Measurements from ENCODE around the gene ACAD9. TPM values are rescaled to one million over a fixed set of nuclear protein-coding genes. Genes with fewer than 3 reads are reported as not detected.
"Not testable (repeated sequence)": the region's sequence is repeated elsewhere in the genome, so short reads cannot be mapped to it uniquely, and the experiment has no call there.

ACAD9 gene
- polyA plus RNA-seq, 3 donors, result 21.9 to 27.7 (median 25.6) TPM

DNA sequence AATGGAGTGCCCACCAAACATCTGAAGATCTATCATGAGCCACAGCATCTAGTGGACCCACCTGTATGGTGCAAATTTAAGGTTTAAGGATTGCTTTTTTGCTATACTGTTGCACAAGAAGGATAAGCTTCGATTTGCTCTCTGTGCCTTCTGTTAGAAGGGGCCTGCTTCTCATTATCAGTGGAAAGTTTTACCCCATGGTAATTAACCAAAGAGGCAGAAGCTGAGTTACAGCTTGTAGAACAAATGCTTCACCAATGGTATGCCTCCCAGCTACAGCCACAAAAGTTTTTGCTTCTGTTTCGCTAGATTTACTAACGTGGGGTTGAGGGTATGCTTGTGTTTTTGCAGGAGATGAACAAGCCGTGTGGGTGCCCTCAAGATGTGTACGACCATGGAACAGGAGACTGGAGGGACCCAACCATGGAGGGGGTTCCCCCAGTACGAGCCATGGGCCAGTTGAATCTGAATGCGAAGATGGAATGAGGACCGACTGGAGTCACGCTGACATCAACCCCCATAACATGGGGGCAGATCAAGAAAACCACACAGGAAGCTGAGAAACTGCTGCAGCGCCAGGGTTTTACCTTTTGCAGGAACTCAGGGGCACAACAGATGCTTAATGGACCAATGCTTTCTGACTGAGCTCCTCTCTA, 43.5 kb downstream of the ACAD9 start:
- no peak overlapping the region for H3K4me2 ChIP-seq (replicated peaks; ENCODE audit: extremely low read depth, low read length, poor library complexity, severe bottlenecking)
- Mint-ChIP-seq H3K4me3 (peak overlapping the region; percentile 35 to 44), H3K9me3 (peaks cover 27 to 63% (median 56%) of the 10 kb centered on the region in 7 donors), H3K27me3 (ENCODE audit: low read depth in 3 of 3) (peaks cover 6 to 18% (median 11%) of the 10 kb centered on the region in 3 donors), H3K4me1 (peaks cover 11% of the 10 kb centered on the region), H3K36me3 (peaks cover 15 to 26% of the 10 kb centered on the region in 2 donors), H3K27ac (peak overlapping the region in 1 of 7 donors; percentile 72)
- H3K27ac ChIP-seq (ENCODE audit: low read depth in 1 of 2, low read length in 2 of 2), result no peak overlapping the region
- intact Hi-C loops (cut with micrococcal nuclease), result no loop called here
- H3K9me3 ChIP-seq (replicated peaks in 1 of 2; ENCODE audit: control insufficient read depth in 1 of 2, insufficient read depth in 1 of 2, low read length in 2 of 2), result peaks cover 17 to 39% of the 10 kb centered on the region in 2 donors
- no peaks in the 10 kb centered on the region for H3K79me2 ChIP-seq (ENCODE audit: insufficient read depth, low read length)
- 20% methylated on average over 10 of the region's 10 CpGs for WGBS (ENCODE audit: insufficient coverage)
- H3K36me3 ChIP-seq (replicated peaks in 1 of 2; ENCODE audit: control insufficient read depth in 1 of 2, insufficient read depth in 2 of 2, low read length in 2 of 2), result peaks cover 0 to 4% of the 10 kb centered on the region in 2 donors
- TF ChIP-seq, protein P1, sequence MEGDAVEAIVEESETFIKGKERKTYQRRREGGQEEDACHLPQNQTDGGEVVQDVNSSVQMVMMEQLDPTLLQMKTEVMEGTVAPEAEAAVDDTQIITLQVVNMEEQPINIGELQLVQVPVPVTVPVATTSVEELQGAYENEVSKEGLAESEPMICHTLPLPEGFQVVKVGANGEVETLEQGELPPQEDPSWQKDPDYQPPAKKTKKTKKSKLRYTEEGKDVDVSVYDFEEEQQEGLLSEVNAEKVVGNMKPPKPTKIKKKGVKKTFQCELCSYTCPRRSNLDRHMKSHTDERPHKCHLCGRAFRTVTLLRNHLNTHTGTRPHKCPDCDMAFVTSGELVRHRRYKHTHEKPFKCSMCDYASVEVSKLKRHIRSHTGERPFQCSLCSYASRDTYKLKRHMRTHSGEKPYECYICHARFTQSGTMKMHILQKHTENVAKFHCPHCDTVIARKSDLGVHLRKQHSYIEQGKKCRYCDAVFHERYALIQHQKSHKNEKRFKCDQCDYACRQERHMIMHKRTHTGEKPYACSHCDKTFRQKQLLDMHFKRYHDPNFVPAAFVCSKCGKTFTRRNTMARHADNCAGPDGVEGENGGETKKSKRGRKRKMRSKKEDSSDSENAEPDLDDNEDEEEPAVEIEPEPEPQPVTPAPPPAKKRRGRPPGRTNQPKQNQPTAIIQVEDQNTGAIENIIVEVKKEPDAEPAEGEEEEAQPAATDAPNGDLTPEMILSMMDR (IDR thresholded peaks at IDR 0.05), result no peak
- peaks cover 3 to 11% of the 10 kb centered on the region in 2 donors for H3K4me1 ChIP-seq (ENCODE audit: control insufficient read depth in 1 of 2, insufficient read depth in 2 of 2, low read length in 2 of 2)
- H3K9ac ChIP-seq (ENCODE audit: insufficient read depth, low read length, poor library complexity, severe bottlenecking), result no peak overlapping the region
- no peak for DNase-seq
- no peak overlapping the region for H3K4me3 ChIP-seq (replicated peaks in 1 of 3; ENCODE audit: low read depth in 2 of 3, low read length in 3 of 3)
- H4K20me1 ChIP-seq (ENCODE audit: insufficient read depth, low read length), result no peaks in the 10 kb centered on the region
- no peak overlapping the region for H2AFZ ChIP-seq (ENCODE audit: insufficient read depth, low read depth, low read length, poor library complexity, severe bottlenecking)
- no peaks in the 10 kb centered on the region for H3K27me3 ChIP-seq (ENCODE audit: control insufficient read depth in 2 of 2, insufficient read depth in 2 of 2, low read length in 2 of 2)

DNA sequence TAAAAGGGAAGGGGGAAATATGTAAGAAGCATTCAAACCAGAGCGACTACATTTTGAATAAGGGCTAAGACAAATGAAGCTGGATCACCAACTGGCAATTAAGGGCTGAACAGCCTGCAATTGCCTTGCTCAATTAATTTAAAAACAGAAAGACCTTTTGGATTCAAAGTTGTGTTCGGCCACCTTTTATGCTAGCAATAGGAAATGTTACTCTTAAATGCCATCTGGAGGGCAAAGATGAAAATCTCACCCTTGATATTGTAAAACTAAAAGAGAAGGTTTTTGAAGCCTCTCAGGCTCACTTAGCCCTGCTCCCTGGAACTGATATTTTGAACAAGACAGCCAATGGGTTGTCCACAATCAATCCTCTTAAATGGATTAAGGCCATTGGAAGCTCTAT, 44.2 kb downstream of the ACAD9 start:
- DNase-seq, result no peak
- intact Hi-C loops (cut with micrococcal nuclease), result no loop called here
- Histone ChIP-seq H3K4me3 (replicated peaks in 1 of 3; ENCODE audit: low read depth in 2 of 3, low read length in 3 of 3) (no peak overlapping the region), H3K9ac (ENCODE audit: insufficient read depth, low read length, poor library complexity, severe bottlenecking) (no peak overlapping the region), H3K4me2 (replicated peaks; ENCODE audit: extremely low read depth, low read length, poor library complexity, severe bottlenecking) (no peak overlapping the region), H3K27ac (ENCODE audit: low read depth in 1 of 2, low read length in 2 of 2) (no peak overlapping the region), H3K9me3 (replicated peaks in 1 of 2; ENCODE audit: control insufficient read depth in 1 of 2, insufficient read depth in 1 of 2, low read length in 2 of 2) (peaks cover 17 to 39% of the 10 kb centered on the region in 2 donors), H3K27me3 (ENCODE audit: control insufficient read depth in 2 of 2, insufficient read depth in 2 of 2, low read length in 2 of 2) (no peaks in the 10 kb centered on the region), H2AFZ (ENCODE audit: insufficient read depth, low read depth, low read length, poor library complexity, severe bottlenecking) (no peak overlapping the region), H3K4me1 (ENCODE audit: control insufficient read depth in 1 of 2, insufficient read depth in 2 of 2, low read length in 2 of 2) (peaks cover 3 to 11% of the 10 kb centered on the region in 2 donors), H3K79me2 (ENCODE audit: insufficient read depth, low read length) (no peaks in the 10 kb centered on the region), H4K20me1 (ENCODE audit: insufficient read depth, low read length) (no peaks in the 10 kb centered on the region), H3K36me3 (replicated peaks in 1 of 2; ENCODE audit: control insufficient read depth in 1 of 2, insufficient read depth in 2 of 2, low read length in 2 of 2) (no peaks in the 10 kb centered on the region)
- H3K9me3 Mint-ChIP-seq, result peaks cover 29 to 65% (median 56%) of the 10 kb centered on the region in 7 donors
- H3K4me3 Mint-ChIP-seq, result peak overlapping the region in 1 of 2 donors; percentile 3
- peaks cover 10 to 20% of the 10 kb centered on the region in 2 donors for H3K36me3 Mint-ChIP-seq
- WGBS (ENCODE audit: insufficient coverage), result 33% methylated on average over 1 of the region's 2 CpGs
- peaks cover 6 to 19% (median 11%) of the 10 kb centered on the region in 3 donors for H3K27me3 Mint-ChIP-seq (ENCODE audit: low read depth in 3 of 3)
- peaks cover 11% of the 10 kb centered on the region for H3K4me1 Mint-ChIP-seq
- TF ChIP-seq, protein P1 (IDR thresholded peaks at IDR 0.05), result no peak
- H3K27ac Mint-ChIP-seq, result no peak overlapping the region

DNA sequence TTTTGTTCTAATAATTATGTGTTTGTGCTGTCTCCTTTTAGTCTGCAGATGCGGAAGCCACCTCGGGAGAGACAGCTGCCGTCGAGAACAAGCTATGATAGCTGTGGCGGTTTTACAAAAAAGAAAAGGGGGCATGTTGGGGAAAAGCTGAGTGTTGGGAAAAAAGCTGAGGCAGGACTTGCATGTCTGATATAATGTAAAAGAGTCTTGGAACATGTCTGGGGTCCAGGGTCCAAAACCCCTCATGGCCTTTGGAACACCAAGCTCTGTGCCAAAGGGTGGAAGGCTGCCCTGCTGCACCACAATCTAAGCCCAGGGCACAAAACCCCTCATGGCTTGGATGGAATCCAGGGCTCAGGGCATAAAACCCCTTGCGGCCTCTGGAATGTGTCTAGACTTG, 44.6 kb downstream of the ACAD9 start:
- H3K4me1 Mint-ChIP-seq, result peaks cover 11% of the 10 kb centered on the region
- H4K20me1 ChIP-seq (ENCODE audit: insufficient read depth, low read length); H3K36me3 ChIP-seq (replicated peaks in 1 of 2; ENCODE audit: control insufficient read depth in 1 of 2, insufficient read depth in 2 of 2, low read length in 2 of 2); intact Hi-C loops (cut with micrococcal nuclease); H2AFZ ChIP-seq (ENCODE audit: insufficient read depth, low read depth, low read length, poor library complexity, severe bottlenecking); H3K4me3 ChIP-seq (replicated peaks in 1 of 3; ENCODE audit: low read depth in 2 of 3, low read length in 3 of 3); H3K4me2 ChIP-seq (replicated peaks; ENCODE audit: extremely low read depth, low read length, poor library complexity, severe bottlenecking); H3K27me3 ChIP-seq (ENCODE audit: control insufficient read depth in 2 of 2, insufficient read depth in 2 of 2, low read length in 2 of 2); H3K79me2 ChIP-seq (ENCODE audit: insufficient read depth, low read length); H3K9ac ChIP-seq (ENCODE audit: insufficient read depth, low read length, poor library complexity, severe bottlenecking); H3K27ac ChIP-seq (ENCODE audit: low read depth in 1 of 2, low read length in 2 of 2); H3K27ac Mint-ChIP-seq; H3K4me3 Mint-ChIP-seq; DNase-seq: not testable (repeated sequence)
- H3K9me3 ChIP-seq (replicated peaks in 1 of 2; ENCODE audit: control insufficient read depth in 1 of 2, insufficient read depth in 1 of 2, low read length in 2 of 2), result peaks cover 17 to 39% of the 10 kb centered on the region in 2 donors
- 92% methylated on average over 5 of the region's 6 CpGs for WGBS (ENCODE audit: insufficient coverage)
- H3K4me1 ChIP-seq (ENCODE audit: control insufficient read depth in 1 of 2, insufficient read depth in 2 of 2, low read length in 2 of 2), result peaks cover 3 to 11% of the 10 kb centered on the region in 2 donors
- H3K9me3 Mint-ChIP-seq, result peaks cover 29 to 65% (median 56%) of the 10 kb centered on the region in 7 donors
- H3K27me3 Mint-ChIP-seq (ENCODE audit: low read depth in 3 of 3), result peaks cover 6 to 19% (median 11%) of the 10 kb centered on the region in 3 donors
- H3K36me3 Mint-ChIP-seq, result peaks cover 9 to 16% of the 10 kb centered on the region in 2 donors
